ENCODE results near the gene TARS1.
"Not testable (repeated sequence)": the region's sequence is repeated elsewhere in the genome, so short reads cannot be mapped to it uniquely, and the experiment has no call there.

TARS1 gene

GRCh38 chr5:33501899-33502298 is 61.1 kb downstream of the TARS1 start:
- no peak overlapping the region for H3K27ac ChIP-seq (ENCODE audit: low read depth, low read length)
- H3K27me3 ChIP-seq (ENCODE audit: control insufficient read depth, insufficient read depth, low read length), result no peaks in the 10 kb centered on the region
- H3K9ac ChIP-seq (ENCODE audit: low read length), result no peak overlapping the region
- H3K4me1 ChIP-seq (ENCODE audit: control insufficient read depth, insufficient read depth, low read length), result no peaks in the 10 kb centered on the region
- no peaks in the 10 kb centered on the region for H3K36me3 ChIP-seq (ENCODE audit: control insufficient read depth, insufficient read depth, low read length)
- no peak overlapping the region for H3K4me3 ChIP-seq (ENCODE audit: low read length)

DNA sequence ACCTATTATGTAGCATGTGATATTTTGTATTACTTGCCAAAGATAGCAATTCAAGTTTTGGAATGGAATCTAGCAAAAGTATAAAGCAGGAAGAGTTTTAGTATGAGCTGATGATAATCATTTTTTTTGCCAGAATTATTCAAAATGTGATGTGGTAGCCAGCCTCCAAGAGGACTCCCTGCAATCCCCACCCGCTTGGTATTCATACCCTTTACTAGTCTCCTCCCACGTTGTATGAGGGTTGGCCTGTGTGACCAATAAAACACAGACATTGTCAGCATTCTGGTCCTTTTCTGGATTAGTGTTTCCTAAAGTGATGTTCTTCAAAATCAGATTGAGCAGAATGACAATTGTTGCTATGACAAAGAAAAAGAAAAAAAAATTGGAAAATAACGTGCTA is 63.8 kb downstream of the TARS1 start:
- Histone ChIP-seq H3K36me3 (ENCODE audit: control insufficient read depth, insufficient read depth, low read length) (no peaks in the 10 kb centered on the region), H3K4me3 (ENCODE audit: low read length) (no peak overlapping the region), H3K9ac (ENCODE audit: low read length) (no peak overlapping the region), H3K27ac (ENCODE audit: low read depth, low read length) (no peak overlapping the region), H3K4me1 (ENCODE audit: control insufficient read depth, insufficient read depth, low read length) (no peaks in the 10 kb centered on the region), H3K27me3 (ENCODE audit: control insufficient read depth, insufficient read depth, low read length) (no peaks in the 10 kb centered on the region)

DNA sequence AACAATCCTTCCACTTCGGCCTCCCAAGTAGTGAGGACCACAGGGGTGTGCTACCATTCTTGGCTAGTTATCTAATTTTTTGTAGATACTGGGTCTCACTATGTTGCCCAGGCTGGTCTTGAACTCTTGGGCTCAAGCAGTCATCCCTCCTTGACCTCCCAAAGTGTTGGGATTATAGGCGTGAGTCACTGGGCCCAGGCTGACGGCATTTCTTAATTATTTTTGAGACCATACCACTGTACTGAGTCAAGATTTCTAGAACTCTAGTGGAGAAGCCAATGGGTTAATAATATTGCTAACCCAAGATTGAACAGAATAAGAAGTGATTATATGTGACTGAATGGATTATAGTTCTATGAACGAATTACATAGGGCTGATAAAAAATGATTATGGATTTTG is 66.7 kb downstream of the TARS1 start:
- H3K4me3 ChIP-seq (ENCODE audit: low read length), result no peak overlapping the region
- no peak overlapping the region for H3K9ac ChIP-seq (ENCODE audit: low read length)
- no peaks in the 10 kb centered on the region for H3K36me3 ChIP-seq (ENCODE audit: control insufficient read depth, insufficient read depth, low read length)
- H3K27me3 ChIP-seq (ENCODE audit: control insufficient read depth, insufficient read depth, low read length), result no peaks in the 10 kb centered on the region
- H3K27ac ChIP-seq (ENCODE audit: low read depth, low read length), result no peak overlapping the region
- H3K4me1 ChIP-seq (ENCODE audit: control insufficient read depth, insufficient read depth, low read length), result no peaks in the 10 kb centered on the region

- H3K27ac ChIP-seq (ENCODE audit: low read depth, low read length), result no peak overlapping the region
- no peak overlapping the region for H3K9ac ChIP-seq (ENCODE audit: low read length)
- H3K4me3 ChIP-seq (ENCODE audit: low read length), result no peak overlapping the region
- no peaks in the 10 kb centered on the region for H3K4me1 ChIP-seq (ENCODE audit: control insufficient read depth, insufficient read depth, low read length)
- H3K27me3 ChIP-seq (ENCODE audit: control insufficient read depth, insufficient read depth, low read length), result no peaks in the 10 kb centered on the region
- H3K36me3 ChIP-seq (ENCODE audit: control insufficient read depth, insufficient read depth, low read length), result no peaks in the 10 kb centered on the region
Measured at GRCh38 chr5:33509036-33509435, 68.3 kb downstream of the TARS1 start.

GRCh38 chr5:33513462-33514185 is 72.9 kb downstream of the TARS1 start:
- no peak overlapping the region for H3K9ac ChIP-seq (ENCODE audit: low read length)
- H3K27me3 ChIP-seq (ENCODE audit: control insufficient read depth, insufficient read depth, low read length), result no peaks in the 10 kb centered on the region
- no peak overlapping the region for H3K4me3 ChIP-seq (ENCODE audit: low read length)
- H3K4me1 ChIP-seq (ENCODE audit: control insufficient read depth, insufficient read depth, low read length), result no peaks in the 10 kb centered on the region
- no peak overlapping the region for H3K27ac ChIP-seq (ENCODE audit: low read depth, low read length)
- no peaks in the 10 kb centered on the region for H3K36me3 ChIP-seq (ENCODE audit: control insufficient read depth, insufficient read depth, low read length)

- not testable (repeated sequence) for H3K4me1 ChIP-seq (ENCODE audit: control insufficient read depth, insufficient read depth, low read length); H3K4me3 ChIP-seq (ENCODE audit: low read length); H3K9ac ChIP-seq (ENCODE audit: low read length); H3K36me3 ChIP-seq (ENCODE audit: control insufficient read depth, insufficient read depth, low read length); H3K27ac ChIP-seq (ENCODE audit: low read depth, low read length); H3K27me3 ChIP-seq (ENCODE audit: control insufficient read depth, insufficient read depth, low read length)
Measured at GRCh38 chr5:33515366-33515765, 74.6 kb downstream of the TARS1 start.

DNA sequence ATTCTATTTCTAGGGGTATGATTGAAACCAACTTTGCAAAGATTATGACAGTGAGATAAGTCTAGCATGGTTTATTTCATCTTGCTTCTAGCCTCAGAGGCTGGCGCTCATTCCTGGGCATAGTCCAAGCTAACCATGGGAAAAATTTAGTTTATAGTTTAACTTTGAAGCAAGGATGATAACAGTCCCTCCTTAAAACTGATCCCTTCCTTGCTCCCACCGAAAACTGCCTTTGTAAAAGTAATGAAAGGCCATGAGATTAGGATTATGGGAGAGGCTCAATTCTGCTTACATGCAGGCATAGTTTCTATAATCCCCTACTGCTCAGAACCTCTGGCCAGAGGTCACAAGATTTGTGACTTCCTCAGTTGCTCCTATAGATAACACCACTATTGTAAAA is 75.7 kb downstream of the TARS1 start:
- H3K27ac ChIP-seq (ENCODE audit: low read depth, low read length), result no peak overlapping the region
- no peaks in the 10 kb centered on the region for H3K27me3 ChIP-seq (ENCODE audit: control insufficient read depth, insufficient read depth, low read length)
- no peak overlapping the region for H3K4me3 ChIP-seq (ENCODE audit: low read length)
- no peaks in the 10 kb centered on the region for H3K36me3 ChIP-seq (ENCODE audit: control insufficient read depth, insufficient read depth, low read length)
- no peaks in the 10 kb centered on the region for H3K4me1 ChIP-seq (ENCODE audit: control insufficient read depth, insufficient read depth, low read length)
- no peak overlapping the region for H3K9ac ChIP-seq (ENCODE audit: low read length)

All from rectal smooth muscle tissue (tissue), 1 donor.